ENCODE data around the gene HPSE.
A peak's percentile ranks its signal among the peaks of the same experiment; 100 is the strongest.
"Not testable (repeated sequence)": the region's sequence is repeated elsewhere in the genome, so short reads cannot be mapped to it uniquely, and the experiment has no call there.

Gene HPSE

DNA sequence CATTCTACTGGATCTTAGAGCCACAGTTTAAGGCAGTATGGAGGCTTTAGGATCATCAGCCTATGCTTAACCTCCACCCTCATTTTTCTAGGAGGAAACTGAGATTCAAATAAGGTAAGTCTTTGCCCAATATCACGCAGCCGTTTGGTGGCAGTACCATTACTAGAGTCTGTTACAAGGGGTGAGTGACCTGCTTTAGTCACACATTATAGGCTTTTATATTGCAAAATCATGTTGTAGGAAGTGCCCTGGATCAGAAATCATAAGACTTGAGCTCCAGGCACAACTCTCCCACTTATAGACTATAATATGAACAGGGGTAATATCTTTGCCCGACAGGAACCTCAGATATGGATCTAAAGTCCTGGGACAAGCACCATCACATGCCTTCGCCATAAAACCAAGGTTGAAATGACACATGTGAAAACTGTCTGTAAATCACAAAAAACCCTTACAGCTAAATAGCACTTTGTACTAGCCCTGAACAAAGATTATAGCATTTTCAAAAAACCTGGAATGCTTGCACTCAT is 19.2 kb downstream of the HPSE start:
- Histone ChIP-seq H3K4me3 (ENCODE audit: low read length) (no peak overlapping the region), H3K27ac (ENCODE audit: low read depth, low read length) (no peak overlapping the region), H3K9me3 (ENCODE audit: insufficient read depth, low read depth, low read length) (no peaks in the 10 kb centered on the region), H3K27me3 (ENCODE audit: insufficient read depth, low read length) (no peaks in the 10 kb centered on the region), H3K4me1 (ENCODE audit: insufficient read depth, low read length) (no peaks in the 10 kb centered on the region), H3K36me3 (ENCODE audit: insufficient read depth, low read length) (no peaks in the 10 kb centered on the region), H3K9ac (ENCODE audit: low read depth, low read length) (no peak overlapping the region)
- 97% methylated on average over 4 of the region's 4 CpGs for WGBS

DNA sequence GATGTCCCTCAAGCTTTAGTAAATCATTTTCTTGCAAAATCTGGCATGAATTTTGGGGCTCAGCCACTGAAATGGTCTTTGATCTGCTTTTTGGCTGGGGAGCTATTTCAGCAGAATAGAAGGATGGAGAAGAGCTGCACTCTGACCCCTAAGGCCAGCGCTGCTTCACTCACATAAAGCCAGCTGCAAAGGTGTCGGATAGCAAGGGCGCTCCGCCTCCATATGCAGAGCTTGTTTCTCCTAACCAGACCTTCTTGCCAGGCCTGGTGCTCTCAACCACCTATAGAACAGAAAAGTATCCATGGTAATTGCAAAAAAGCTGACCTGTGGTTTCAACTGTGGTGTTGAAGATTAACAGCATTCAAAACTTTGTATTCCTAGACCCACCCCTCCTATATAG is 26.0 kb downstream of the HPSE start:
- no peaks in the 10 kb centered on the region for H3K36me3 ChIP-seq (ENCODE audit: insufficient read depth, low read length)
- 43% methylated on average over 4 of the region's 4 CpGs for WGBS
- H3K9me3 ChIP-seq (ENCODE audit: insufficient read depth, low read depth, low read length) = no peaks in the 10 kb centered on the region
- H3K4me3 ChIP-seq (ENCODE audit: low read length) = no peak overlapping the region
- H3K9ac ChIP-seq (ENCODE audit: low read depth, low read length) = no peak overlapping the region
- no peak overlapping the region for H3K27ac ChIP-seq (ENCODE audit: low read depth, low read length)
- H3K27me3 ChIP-seq (ENCODE audit: insufficient read depth, low read length) = no peaks in the 10 kb centered on the region
- no peaks in the 10 kb centered on the region; the same call in 1 of the 2 replicates for H3K4me1 ChIP-seq (ENCODE audit: insufficient read depth, low read length)

DNA sequence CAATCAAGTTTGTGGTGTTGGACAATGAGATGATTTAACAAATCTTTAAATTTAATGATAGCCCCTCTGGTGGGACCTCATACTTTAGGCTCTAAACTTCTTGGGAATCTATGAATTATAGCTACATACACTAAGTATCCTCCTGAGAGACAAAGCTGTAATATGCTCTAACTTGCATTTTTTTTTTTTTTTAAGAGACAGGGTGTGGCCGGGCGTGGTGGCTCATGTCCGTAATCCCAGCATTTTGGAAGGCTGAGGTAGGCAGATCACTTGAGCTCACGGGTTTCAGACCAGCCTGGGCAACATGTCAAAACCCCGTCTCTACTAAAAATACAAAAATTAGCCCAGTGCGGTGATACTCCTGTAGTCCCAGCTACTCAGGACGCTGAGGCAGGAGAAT is 26.7 kb downstream of the HPSE start:
- Histone ChIP-seq H3K4me3 (ENCODE audit: low read length) (no peak overlapping the region), H3K4me1 (ENCODE audit: insufficient read depth, low read length) (no peaks in the 10 kb centered on the region; the same call in 1 of the 2 replicates), H3K9me3 (ENCODE audit: insufficient read depth, low read depth, low read length) (no peaks in the 10 kb centered on the region)

DNA sequence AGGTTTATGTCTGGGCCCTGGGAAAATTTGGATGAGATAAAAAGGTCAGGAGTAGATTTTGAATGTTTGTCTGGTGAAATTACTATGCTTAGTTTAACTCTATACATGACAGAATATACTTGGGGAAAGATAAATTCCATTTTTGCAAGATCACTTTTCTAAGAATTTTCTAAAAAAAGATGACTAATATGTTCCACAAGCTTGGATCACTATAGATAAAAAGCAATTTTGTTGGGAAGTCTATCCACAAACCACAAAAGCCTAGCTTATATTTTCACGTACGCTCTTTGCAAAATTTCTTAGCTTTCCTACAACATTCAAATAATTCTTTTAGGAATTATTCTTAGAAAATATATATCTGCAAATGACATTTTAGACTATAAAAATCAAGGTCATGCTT is 29.5 kb downstream of the HPSE start:
- 100% methylated on average over 2 of the region's 2 CpGs for WGBS
- no peaks in the 10 kb centered on the region for H3K36me3 ChIP-seq (ENCODE audit: insufficient read depth, low read length)

More for the DNA sequence above, 26.7 kb downstream of the HPSE start:
- no peak overlapping the region for H3K27ac ChIP-seq (ENCODE audit: low read depth, low read length)
- 85% methylated on average over 7 of the region's 7 CpGs for WGBS
- H3K9ac ChIP-seq (ENCODE audit: low read depth, low read length) = no peak overlapping the region
- no peaks in the 10 kb centered on the region for H3K36me3 ChIP-seq (ENCODE audit: insufficient read depth, low read length)
- no peaks in the 10 kb centered on the region for H3K27me3 ChIP-seq (ENCODE audit: insufficient read depth, low read length)

DNA sequence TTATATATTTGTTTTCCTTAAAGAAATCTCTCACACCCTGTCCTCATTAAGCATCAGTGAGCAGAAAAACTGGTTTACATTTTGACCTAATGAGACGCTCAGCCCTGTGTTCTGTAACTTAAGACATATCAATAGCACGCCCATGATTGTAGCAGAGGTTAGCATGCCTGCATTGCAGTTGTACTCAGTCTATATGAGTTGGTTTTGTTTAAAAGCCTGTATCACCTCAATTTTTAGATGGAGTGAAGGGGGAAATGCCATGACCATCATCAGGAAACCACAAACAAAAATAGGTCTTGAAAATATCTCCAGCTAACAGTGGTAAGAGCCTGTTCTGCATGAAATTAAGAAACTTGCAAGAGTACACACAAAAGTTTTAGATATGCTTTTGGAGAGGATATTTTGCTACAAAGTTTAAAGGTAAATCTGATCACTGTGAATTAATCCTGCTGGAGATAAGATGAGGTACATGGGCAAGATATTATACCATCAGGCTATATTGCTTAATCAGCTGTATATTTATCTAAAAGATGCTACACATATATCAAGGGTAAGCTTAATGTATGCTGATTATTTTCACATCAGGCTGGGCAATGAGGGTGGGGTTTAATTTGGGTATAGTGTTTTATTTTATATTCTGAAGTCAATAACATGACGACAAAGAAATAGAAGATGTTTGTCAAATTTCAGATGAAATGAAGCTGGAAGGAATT is 36.9 kb downstream of the HPSE start:
- no peak overlapping the region for H3K9ac ChIP-seq (ENCODE audit: low read depth, low read length)
- WGBS = 95% methylated on average over 3 of the region's 3 CpGs
- H3K4me1 ChIP-seq (ENCODE audit: insufficient read depth, low read length) = no peaks in the 10 kb centered on the region
- H3K36me3 ChIP-seq (ENCODE audit: insufficient read depth, low read length) = no peaks in the 10 kb centered on the region
- no peak overlapping the region for H3K27ac ChIP-seq (ENCODE audit: low read depth, low read length)
- H3K4me3 ChIP-seq (ENCODE audit: low read length) = no peak overlapping the region
- no peaks in the 10 kb centered on the region for H3K27me3 ChIP-seq (ENCODE audit: insufficient read depth, low read length)
- H3K9me3 ChIP-seq (ENCODE audit: insufficient read depth, low read depth, low read length) = no peaks in the 10 kb centered on the region

More for the DNA sequence above, 29.5 kb downstream of the HPSE start:
- Histone ChIP-seq H3K27ac (ENCODE audit: low read depth, low read length) (no peak overlapping the region), H3K9me3 (ENCODE audit: insufficient read depth, low read depth, low read length) (no peaks in the 10 kb centered on the region), H3K4me1 (ENCODE audit: insufficient read depth, low read length) (no peaks in the 10 kb centered on the region; the same call in 1 of the 2 replicates), H3K27me3 (ENCODE audit: insufficient read depth, low read length) (no peaks in the 10 kb centered on the region), H3K4me3 (ENCODE audit: low read length) (no peak overlapping the region), H3K9ac (ENCODE audit: low read depth, low read length) (no peak overlapping the region)

DNA sequence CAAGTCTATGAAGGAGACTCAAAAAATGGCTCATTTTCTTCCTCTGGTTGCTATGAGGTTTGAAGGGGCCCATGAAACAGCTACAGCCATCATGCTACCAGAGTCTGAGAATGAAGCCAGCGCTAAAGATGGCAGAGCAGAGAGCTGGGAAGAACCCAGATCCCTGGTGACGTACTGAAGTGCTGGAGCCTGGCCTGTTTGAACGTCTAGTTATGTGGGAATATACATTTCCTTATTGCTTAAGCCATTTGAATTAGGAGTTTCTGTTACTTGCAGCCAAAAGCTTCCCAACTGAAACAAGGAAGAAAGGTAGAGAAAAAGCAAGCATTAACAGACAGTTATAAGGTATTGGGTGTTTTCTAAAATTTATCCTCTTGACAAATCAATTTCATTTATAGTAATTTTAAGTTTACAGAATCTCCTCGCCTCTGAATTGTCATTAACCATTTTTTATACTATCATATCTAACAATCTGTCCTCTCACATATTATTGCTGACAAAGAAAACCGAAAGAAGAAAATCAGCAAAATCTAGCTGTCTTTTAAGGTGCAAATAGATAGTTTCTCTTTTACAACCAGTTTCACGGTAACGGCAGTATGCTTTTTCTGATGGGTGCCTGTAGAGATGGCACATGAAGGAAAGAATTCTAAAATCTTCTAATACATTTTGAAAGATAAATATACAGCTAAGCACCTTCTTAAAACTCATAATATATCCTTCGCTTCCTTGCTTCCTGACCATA is 41.2 kb downstream of the HPSE start:
- Histone ChIP-seq H3K9ac (ENCODE audit: low read depth, low read length) (no peak overlapping the region), H3K4me3 (ENCODE audit: low read length) (no peak overlapping the region), H3K27me3 (ENCODE audit: insufficient read depth, low read length) (no peaks in the 10 kb centered on the region), H3K27ac (ENCODE audit: low read depth, low read length) (no peak overlapping the region), H3K9me3 (ENCODE audit: insufficient read depth, low read depth, low read length) (no peaks in the 10 kb centered on the region), H3K36me3 (ENCODE audit: insufficient read depth, low read length) (no peaks in the 10 kb centered on the region), H3K4me1 (ENCODE audit: insufficient read depth, low read length) (no peaks in the 10 kb centered on the region)
- 83% methylated on average over 5 of the region's 8 CpGs for WGBS

DNA sequence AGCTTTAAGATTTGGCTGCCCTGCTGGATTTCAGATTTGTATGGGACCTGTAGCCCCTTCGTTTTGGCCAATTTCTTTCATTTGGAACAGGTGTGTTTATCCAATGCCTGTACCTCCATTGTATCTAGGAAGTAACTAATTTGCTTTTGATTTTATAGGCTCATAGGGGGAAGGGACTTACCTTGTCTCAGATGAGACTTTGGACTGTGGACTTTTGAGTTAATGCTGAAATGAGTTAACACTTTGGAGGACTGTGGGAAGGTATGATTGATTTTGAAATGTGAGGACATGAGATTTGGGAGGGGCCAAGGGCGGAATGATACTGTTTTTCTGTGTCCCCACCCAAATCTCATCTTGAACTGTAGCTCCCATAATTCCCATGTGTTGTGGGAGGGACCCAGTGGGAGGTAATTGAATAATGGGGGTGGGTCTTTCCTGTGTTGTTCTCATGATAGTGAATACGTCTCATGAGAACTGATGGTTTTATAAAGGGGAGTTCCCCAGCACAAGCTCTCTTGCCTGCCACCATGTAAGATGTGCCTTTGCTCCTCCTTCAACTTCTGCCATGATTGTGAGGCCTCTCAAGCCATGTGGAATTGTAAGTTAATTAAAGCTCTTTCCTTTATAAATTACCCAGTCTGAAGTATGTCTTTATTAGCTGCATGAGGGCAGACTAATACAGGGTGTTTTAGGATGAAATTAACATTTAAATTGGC is 44.4 kb downstream of the HPSE start:
- not testable (repeated sequence) for H3K27ac ChIP-seq (ENCODE audit: low read depth, low read length); H3K4me1 ChIP-seq (ENCODE audit: insufficient read depth, low read length); H3K9me3 ChIP-seq (ENCODE audit: insufficient read depth, low read depth, low read length); H3K27me3 ChIP-seq (ENCODE audit: insufficient read depth, low read length); H3K36me3 ChIP-seq (ENCODE audit: insufficient read depth, low read length); H3K4me3 ChIP-seq (ENCODE audit: low read length); H3K9ac ChIP-seq (ENCODE audit: low read depth, low read length)
- WGBS = 88% methylated on average over 3 of the region's 3 CpGs

DNA sequence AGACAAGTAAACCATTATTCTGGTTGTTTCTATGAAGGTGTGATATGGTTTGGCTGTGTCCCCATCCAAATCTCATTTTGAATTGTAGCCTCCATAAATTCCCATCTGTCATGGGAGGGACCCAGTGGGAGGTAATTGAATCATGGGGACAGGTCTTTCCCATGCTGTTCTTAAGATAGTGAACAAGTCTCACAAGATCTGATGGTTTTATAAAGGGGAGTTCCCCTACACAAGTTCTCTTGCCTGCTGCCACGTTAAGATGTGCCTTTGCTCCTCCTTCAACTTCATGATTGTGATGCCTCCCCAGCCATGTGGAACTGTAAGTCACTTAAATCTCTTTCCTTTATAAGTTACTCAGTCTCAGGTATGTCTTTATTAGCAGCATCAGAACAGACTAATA is 46.3 kb downstream of the HPSE start:
- H3K9ac ChIP-seq (ENCODE audit: low read depth, low read length); H3K9me3 ChIP-seq (ENCODE audit: insufficient read depth, low read depth, low read length); H3K36me3 ChIP-seq (ENCODE audit: insufficient read depth, low read length); H3K27ac ChIP-seq (ENCODE audit: low read depth, low read length); H3K4me3 ChIP-seq (ENCODE audit: low read length); H3K4me1 ChIP-seq (ENCODE audit: insufficient read depth, low read length); H3K27me3 ChIP-seq (ENCODE audit: insufficient read depth, low read length): not testable (repeated sequence)
- WGBS = 80% methylated on average over 1 of the region's 1 CpG

DNA sequence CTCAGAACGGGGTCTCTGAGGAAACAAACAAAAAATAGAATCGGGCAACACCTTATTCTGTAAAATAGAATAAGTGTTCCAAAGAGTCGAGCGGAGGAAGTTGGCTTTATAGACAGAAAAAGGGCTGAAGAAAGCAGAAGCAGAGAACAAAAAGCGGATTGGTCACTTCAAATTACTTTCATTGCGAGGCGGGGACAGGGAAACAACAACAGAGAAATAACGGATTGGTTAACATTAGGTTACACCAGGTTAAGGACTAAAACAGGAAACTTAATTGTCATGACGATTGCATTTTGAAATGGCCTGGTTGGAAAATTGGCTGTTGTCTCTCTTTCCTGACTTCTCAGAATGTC is 49.6 kb downstream of the HPSE start:
- H3K9ac ChIP-seq (ENCODE audit: low read depth, low read length) = peak overlapping the region; percentile 89
- peak overlapping the region; percentile 91; the same call in 1 of the 2 replicates for H3K27ac ChIP-seq (ENCODE audit: low read depth, low read length)
- 33% methylated on average over 9 of the region's 9 CpGs for WGBS
- H3K4me1 ChIP-seq (ENCODE audit: insufficient read depth, low read length) = peaks cover 5% of the 10 kb centered on the region; the same call in 1 of the 2 replicates
- no peaks in the 10 kb centered on the region for H3K36me3 ChIP-seq (ENCODE audit: insufficient read depth, low read length)
- peaks cover 14% of the 10 kb centered on the region for H3K27me3 ChIP-seq (ENCODE audit: insufficient read depth, low read length)
- H3K4me3 ChIP-seq (ENCODE audit: low read length) = peak overlapping the region; percentile 73
- H3K9me3 ChIP-seq (ENCODE audit: insufficient read depth, low read depth, low read length) = no peaks in the 10 kb centered on the region

DNA sequence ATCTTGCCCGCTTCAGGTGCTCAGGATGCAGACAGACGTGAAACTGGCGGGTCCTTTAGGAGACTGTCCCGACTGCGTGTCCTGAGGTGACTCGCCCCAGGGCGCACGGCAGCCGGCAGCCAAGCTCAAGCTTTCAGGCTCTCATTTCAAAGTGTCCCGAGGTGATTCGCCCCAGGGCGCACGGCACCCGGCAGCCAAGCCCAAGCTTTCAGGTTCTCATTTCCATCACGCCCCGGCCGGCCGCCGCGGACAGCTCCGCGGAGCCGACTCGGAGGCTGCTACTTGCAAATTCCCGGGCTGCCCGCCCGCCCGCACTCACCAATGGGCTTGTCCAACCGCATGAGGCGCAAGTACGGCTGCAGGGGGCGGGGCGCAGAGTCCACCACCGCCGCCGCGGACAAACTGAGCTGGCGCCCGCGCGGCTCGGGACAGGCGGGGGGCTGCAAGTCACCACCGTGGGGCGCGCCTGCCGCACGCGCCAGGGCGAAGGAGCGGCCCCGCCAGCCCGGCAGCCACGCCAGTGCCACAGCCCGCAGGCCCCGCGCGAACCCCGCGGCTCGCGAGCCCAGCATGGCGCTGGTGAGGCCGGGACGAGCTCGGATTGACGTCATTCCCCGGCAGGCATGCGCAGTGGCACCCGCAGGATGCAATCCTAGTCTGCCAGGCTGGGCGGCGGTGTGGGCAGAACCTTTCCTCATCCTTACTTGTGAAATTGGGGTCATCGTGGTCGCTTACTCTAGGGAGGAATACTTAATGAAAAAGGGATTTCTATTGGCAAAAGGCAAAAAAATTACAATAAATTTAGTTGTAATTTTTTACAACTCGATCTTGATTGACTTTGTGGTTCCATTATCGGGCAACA is 50.2 kb downstream of the HPSE start, which contains the start of gene COQ2:
Gene COQ2 (minus strand): TSS at position 606 of the 862 bp plus-strand sequence. CDS start 34 bp downstream, at position 572.
- Histone ChIP-seq H3K9ac (ENCODE audit: low read depth, low read length) (peak within 1 kb of the TSS; percentile 89), H3K36me3 (ENCODE audit: insufficient read depth, low read length) (no peaks in the 10 kb centered on the region), H3K27ac (ENCODE audit: low read depth, low read length) (peak within 1 kb of the TSS; percentile 91), H3K4me3 (ENCODE audit: low read length) (peak within 1 kb of the TSS; percentile 73), H3K4me1 (ENCODE audit: insufficient read depth, low read length) (peaks cover 5% of the 10 kb centered on the region; the same call in 1 of the 2 replicates), H3K9me3 (ENCODE audit: insufficient read depth, low read depth, low read length) (no peaks in the 10 kb centered on the region), H3K27me3 (ENCODE audit: insufficient read depth, low read length) (peaks cover 14% of the 10 kb centered on the region)
- under 1% methylated on average over 75 of the region's 76 CpGs for WGBS

Data from HUES64 (cell line).